Left hindlimb (tissue), 1 donor: ENCODE results near the gene CMTM3.
"Not testable (repeated sequence)": the region's sequence is repeated elsewhere in the genome, so short reads cannot be mapped to it uniquely, and the experiment has no call there.

Experiments
- DNase-seq: peaks from one replicate; pipeline ENCODE4 v3.0.0-alpha.2; 2018

The CMTM3 gene

GRCh38 chr16:66637806-66638205 is 33.3 kb downstream of the CMTM3 start:
- no peak for DNase-seq

- DNase-seq = no peak
Observed at GRCh38 chr16:66639091-66639885, 34.8 kb downstream of the CMTM3 start.

DNA sequence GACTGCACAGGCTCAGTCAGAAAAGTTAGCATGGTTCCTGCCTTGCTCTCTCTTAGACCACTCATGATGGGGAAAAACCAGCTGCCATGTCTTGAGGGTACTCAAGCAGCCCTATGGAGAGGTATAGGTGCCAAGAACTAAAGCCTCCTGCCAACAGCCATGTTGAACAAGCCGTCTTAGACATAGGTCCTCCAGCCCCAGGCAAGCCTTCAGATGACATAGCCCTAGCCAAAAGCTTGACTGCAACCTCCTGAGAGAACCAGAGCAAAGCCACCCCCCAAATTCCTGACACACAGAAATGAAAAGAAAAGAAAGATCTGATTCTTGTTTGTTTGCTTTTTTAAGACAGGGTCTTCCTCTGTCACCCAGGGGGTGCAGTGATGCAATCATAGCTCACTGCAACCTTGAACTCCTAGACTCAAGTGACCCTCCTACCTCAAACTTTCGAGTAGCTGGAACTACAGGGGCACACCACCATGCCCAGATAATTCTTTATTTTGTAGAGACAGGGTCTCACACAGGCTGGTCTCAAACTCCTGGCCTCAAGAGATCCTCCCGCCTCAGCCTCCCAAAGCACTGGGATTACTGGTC is 36.3 kb downstream of the CMTM3 start:
- no peak for DNase-seq

- DNase-seq = no peak
Observed at GRCh38 chr16:66641387-66641786, 36.9 kb downstream of the CMTM3 start.

GRCh38 chr16:66647866-66648265 is 43.4 kb downstream of the CMTM3 start:
- no peak for DNase-seq

DNA sequence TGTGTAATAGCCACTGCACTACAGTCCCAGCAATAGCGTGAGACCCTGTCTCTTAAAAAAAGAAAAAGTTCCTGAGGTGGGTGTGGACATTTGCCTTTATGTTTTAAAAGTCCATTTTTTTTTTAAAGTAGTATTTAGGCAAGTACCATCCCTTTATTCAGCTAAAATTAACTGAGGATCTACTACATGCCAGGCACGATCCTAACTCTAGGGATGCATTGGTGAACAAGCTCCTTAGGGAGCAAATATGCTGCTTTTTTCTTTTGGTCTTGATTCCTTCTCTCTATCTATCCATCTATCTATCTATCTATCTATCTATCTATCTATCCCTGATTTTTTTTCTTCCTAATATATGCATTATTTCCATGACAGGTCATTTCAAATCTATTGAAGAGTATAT is 44.7 kb downstream of the CMTM3 start:
- no peak for DNase-seq

GRCh38 chr16:66649636-66650205 is 45.2 kb downstream of the CMTM3 start:
- DNase-seq = no peak

DNA sequence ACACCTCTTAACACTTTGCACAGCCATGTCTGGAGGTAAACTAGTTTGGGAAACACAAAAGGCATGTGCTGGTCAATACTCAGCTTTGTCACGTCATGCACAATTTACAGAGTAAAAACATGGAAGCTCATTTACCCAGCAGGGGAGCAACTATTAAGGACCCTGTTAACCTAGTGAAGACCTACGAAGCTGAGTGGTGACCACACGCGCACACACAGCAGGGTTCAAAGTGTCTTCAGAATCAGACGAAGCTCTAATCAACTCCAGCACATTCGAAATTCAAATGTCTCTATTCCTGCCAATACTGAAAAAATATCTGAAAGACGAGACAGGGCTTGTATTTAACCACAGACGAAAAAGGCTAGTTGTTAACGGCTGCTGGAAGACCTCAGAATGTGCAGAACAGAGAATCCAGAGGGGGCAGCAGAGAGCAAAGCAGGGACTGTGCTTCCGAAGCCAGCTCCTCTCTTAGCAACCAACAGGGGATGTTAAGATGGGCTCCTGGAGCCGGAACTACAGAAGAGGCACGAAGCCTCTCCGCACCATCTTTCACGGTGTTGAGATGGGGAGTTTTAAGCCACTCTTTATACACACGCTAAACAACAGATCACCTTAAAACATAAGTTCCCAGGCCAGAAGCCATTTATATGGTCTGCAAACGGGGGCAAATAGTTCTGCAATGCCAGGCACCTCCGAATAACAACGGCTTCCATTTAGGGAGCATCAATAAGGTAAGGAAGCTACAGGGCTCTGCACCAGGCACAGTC is 46.4 kb downstream of the CMTM3 start:
- DNase-seq = peak; percentile 89

- DNase-seq = no peak
Observed at GRCh38 chr16:66651474-66651765, 46.9 kb downstream of the CMTM3 start.

DNA sequence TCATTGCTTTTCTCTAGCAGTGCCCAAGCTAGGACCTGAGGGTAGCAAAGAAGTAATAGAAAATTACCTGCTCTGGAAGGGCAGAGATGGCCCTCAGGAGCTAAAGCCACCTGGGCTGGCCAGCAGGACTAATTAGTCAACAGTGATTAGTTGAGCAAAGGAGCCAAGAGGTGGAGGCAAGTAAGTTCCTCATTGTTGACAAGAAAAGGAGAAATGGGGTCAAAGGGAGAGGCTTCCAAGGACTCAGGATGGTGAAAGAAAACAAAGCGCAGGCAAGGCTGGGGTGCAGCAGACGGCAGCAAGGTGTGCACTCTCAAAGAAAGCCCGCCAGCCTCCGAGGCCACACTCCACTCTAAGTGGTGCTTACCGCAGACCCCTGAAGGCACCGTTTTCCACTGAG is 47.5 kb downstream of the CMTM3 start:
- DNase-seq = no peak

DNA sequence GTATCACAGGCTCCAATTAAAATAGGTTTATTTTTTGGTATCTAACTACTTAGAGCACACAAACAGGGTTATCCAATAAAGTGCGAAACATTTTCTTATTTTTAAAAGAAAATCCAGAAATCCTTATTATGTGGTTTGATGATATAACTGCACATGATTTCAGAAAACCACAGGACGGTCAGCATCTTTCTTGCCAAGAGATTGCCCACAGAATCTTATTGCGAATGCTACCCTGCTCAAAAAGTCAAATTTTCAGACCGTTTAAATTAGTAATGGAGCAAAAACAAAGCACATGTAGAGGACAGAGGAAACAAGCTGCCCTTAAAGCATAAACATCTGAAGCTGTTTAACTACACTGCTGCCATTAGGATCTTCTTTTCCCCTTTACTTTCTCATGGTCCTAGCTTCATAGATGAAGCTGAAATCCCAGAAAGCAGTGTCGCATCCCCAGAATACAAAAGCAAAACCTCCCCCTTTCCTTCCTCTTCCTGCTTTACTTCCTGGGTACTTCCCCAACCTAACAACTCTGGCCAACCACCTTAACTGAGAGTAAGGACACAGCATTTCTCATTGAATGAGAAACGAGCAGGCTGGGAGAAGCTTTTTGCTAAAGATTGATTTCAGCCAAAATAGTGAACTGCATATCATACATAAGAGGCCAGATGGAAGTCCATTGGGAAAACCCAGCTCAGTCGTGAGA is 48.3 kb downstream of the CMTM3 start:
- no peak for DNase-seq

GRCh38 chr16:66653581-66654350 is 49.3 kb downstream of the CMTM3 start:
- DNase-seq = no peak

DNA sequence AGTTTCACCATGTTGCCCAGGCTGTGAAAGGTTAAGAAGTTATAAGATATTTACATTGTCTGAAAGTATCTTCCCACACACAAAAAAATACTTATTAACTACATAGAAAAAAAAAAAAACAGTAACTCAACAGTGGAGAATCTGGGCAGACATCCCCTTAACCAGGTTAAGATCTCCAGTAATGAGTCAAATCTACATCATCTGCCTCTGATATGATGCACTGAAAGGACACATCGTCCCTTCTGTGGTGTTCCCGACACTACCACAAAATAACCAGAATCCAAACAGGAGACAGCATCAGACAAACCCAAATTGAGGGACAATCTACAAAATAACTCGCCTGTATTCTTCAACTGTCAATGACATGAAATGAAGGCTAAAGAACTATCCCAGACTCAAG is 52.0 kb downstream of the CMTM3 start:
- no peak for DNase-seq

DNA sequence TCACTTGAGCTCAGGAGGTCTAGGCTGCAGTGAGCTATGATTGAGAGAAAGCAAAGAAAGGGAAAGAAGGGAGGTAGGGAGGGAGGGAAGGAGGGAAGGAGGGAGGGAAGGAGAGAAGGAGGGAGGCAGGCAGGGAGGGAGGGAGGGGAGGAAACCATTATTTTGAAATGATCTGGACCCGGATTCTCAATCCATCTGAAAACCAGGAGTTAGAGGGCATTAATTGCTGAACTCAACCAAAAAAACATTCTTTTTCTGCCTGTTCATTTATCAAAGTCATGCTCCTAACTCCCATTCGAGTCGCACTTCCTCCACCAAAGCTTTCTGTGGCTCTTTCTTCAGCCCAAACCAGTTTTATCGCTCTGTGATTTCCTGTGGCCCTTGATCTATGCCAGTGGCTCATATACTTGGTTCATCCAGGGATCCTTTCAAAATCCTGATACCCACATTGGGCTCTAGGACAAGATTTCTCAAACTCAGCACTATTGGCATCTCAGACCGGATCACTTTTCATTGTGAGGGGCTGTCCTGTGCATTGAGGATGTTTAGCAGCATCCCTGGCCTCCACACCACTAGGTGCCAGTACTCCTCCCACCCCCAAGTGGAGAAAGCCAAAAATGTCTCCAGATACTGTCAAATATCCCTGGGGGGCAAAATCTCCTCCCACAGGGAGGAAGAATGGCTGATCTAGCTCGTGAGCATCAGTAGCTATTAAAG is 53.8 kb downstream of the CMTM3 start:
- DNase-seq = no peak

DNA sequence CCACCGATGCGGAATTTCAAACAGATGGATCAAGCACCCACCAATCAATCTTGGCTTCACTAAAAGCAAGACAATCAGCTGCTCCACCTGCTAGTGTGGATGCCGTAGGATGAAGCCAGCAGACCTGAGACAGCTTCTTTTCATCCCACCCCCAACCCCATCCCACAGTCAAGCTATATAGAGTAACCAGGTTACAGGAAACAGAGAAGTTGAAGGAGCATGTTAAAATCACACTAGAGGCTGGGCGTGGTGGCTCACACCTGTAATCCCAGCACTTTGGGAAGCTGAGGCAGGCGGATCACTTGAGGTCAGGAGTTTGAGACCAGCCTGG is 54.3 kb downstream of the CMTM3 start:
- no peak for DNase-seq

DNA sequence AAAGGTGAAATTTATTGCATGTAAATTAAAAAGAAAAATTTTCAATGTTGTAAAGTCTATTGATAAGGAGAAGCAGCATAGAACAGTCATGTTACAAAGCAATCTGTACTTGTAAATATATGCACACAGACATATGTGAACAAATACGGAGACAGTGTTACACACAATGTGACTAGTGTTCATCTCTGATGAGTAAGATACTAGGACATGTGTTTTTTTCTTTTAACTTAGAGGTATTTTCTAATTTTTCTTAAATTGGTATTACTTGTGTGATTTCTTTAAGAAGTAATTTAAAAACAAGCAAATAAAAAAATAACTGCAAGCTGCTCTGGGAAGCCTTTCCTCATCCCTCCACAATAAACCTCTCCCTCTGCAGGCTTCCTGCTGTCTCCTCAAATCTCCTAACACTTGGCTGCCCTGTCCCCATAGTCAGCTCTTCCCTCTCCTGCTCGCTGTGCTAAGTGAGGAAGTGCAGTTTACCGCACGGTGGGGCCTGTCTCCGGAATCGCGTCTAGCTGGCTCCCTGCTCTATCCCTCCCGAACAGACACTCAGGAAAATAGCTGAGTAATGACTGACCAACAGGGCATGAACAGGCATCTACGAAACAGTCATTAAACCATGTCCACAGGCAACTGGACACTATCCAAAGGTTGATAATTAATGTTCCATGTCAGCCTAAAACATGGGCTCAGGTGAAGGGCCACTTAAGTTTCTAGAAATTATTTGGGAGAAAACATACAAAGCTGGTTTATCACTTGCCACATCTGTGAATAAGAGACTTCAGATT is 56.1 kb downstream of the CMTM3 start:
- DNase-seq = peak; percentile 69

GRCh38 chr16:66661210-66661560 is 56.7 kb downstream of the CMTM3 start:
- DNase-seq = no peak

DNA sequence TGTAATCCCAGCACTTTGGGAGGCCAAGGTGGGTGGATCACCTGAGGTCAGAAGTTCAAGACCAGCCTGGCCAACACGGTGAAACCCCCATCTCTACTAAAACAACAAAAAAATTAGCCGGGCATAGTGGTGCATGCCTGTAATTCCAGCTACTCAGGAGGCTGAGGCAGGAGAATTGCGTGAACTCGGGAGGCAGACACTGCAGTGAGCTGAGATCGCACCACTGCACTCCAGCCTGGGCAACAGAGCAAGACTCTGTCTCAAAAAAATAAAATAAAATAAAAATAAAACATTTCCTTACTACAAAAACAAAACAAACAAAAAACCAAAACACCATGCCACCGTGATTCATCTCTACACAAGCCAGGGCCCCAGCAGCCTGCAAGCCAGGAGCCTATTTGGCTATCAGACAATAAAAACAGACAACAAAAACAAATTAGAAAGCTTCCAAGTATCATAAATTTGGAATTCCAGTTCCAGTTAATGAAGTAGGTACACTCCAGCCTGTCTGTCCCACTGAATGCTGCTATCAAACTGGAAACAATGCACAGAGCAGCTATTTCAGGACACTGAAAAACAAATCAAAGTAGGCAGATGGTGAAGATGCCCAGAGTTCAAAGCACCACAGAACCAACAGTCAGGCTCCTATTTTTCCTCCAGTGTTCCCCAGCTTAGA is 57.3 kb downstream of the CMTM3 start:
- DNase-seq = not testable (repeated sequence)

DNA sequence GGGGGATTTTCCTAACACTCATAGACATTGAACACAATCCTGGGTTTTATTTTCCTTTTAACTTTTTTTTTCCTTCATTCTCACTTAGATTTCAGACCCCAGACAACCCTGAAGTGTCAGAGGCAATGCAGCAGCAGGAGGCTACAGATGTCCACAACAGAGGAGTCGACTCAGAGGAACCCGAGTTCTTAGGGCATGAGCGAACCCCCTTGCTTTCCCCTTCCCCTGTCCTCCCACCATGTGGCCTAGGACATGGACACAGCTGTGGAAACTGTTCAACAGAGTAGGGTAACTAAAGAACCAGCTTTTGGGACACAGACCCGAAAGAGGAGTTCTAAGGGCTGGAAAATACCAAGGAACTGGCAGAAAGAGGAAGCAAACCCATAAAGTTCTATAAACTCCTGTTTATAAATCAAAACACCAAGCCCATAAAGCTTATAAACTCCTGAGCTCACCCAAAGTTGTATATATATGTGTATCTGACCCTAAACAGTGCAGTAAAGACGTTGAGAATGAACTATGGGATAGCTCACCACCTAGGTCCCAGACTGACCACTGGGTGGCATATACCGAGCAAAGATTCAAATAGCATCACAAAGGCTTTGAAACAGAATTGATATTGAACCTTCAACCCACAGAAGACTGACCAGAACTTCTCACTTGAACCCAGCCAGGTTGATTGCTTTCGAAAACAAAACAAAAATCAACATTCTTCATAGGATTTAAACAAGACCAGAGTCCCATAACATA is 58.1 kb downstream of the CMTM3 start:
- DNase-seq = no peak
